ENCODE data around the gene RHOD. TPM values are rescaled to one million over a fixed set of nuclear protein-coding genes. Genes with fewer than 3 reads are reported as not detected.

Gene RHOD
- total RNA-seq, 1 donor from 2014 or later, result 12.2 TPM

- no peak for DNase-seq
- Histone ChIP-seq H3K4me1 (peaks cover 13% of the 10 kb centered on the region), H3K36me3 (no peaks in the 10 kb centered on the region), H3K4me3 (peak within 1 kb of the TSS; percentile 45), H3K9me3 (no peaks in the 10 kb centered on the region), H3K27ac (no peak within 1 kb of the TSS), H3K27me3 (ENCODE audit: low read depth) (peaks cover 30% of the 10 kb centered on the region)
- ATAC-seq, result peak; percentile 12 to 36
- intact Hi-C loops (cut with DNase I), result no loop called here
- TF ChIP-seq CTCF (IDR thresholded peaks at IDR 0.05), result no peak
Measured at GRCh38 chr11:67022961-67023956, 33.4 kb upstream of the RHOD start, which contains the start of gene SYT12. Gene SYT12, plus strand, starts transcription at chr11:67023134. Its CDS starts 7,011 bp downstream, at chr11:67030145.

- Histone ChIP-seq H3K36me3 (no peaks in the 10 kb centered on the region), H3K9me3 (no peaks in the 10 kb centered on the region), H3K4me3 (no peak overlapping the region), H3K27me3 (ENCODE audit: low read depth) (peaks cover 30% of the 10 kb centered on the region), H3K4me1 (peaks cover 13% of the 10 kb centered on the region), H3K27ac (no peak overlapping the region)
- TF ChIP-seq CTCF (IDR thresholded peaks at IDR 0.05), result no peak
- DNase-seq, result no peak
- no peak for ATAC-seq
- intact Hi-C loops (cut with DNase I), result no loop called here
Measured at GRCh38 chr11:67023957-67024353, 32.7 kb upstream of the RHOD start.

- no peak overlapping the region for H3K4me3 ChIP-seq
- intact Hi-C loops (cut with DNase I), result no loop called here
- peaks cover 13% of the 10 kb centered on the region for H3K4me1 ChIP-seq
- H3K9me3 ChIP-seq, result no peaks in the 10 kb centered on the region
- DNase-seq, result no peak
- H3K36me3 ChIP-seq, result no peaks in the 10 kb centered on the region
- ATAC-seq, result peak in 1 of 2 donors; percentile 19
- no peak overlapping the region for H3K27ac ChIP-seq
- H3K27me3 ChIP-seq (ENCODE audit: low read depth), result peaks cover 30% of the 10 kb centered on the region
- TF ChIP-seq CTCF (IDR thresholded peaks at IDR 0.05), result no peak
Measured at GRCh38 chr11:67024410-67024809, 32.2 kb upstream of the RHOD start.

GRCh38 chr11:67024966-67025365 lies 31.7 kb upstream of the RHOD start:
- H3K27me3 ChIP-seq (ENCODE audit: low read depth), result peaks cover 30% of the 10 kb centered on the region
- no peak overlapping the region for H3K4me3 ChIP-seq
- TF ChIP-seq CTCF (IDR thresholded peaks at IDR 0.05), result no peak
- no peaks in the 10 kb centered on the region for H3K36me3 ChIP-seq
- ATAC-seq (no peak), DNase-seq (no peak)
- H3K9me3 ChIP-seq, result no peaks in the 10 kb centered on the region
- intact Hi-C loops (cut with DNase I), result no loop called here
- no peak overlapping the region for H3K27ac ChIP-seq
- H3K4me1 ChIP-seq, result peaks cover 13% of the 10 kb centered on the region

- Histone ChIP-seq H3K9me3 (no peaks in the 10 kb centered on the region), H3K4me3 (no peak overlapping the region), H3K36me3 (no peaks in the 10 kb centered on the region), H3K27ac (no peak overlapping the region), H3K27me3 (ENCODE audit: low read depth) (peaks cover 30% of the 10 kb centered on the region), H3K4me1 (peaks cover 13% of the 10 kb centered on the region)
- ATAC-seq, result no peak
- TF ChIP-seq CTCF (IDR thresholded peaks at IDR 0.05), result no peak
- DNase-seq, result no peak
- intact Hi-C loops (cut with DNase I), result no loop called here
Measured at GRCh38 chr11:67025750-67026149, 30.9 kb upstream of the RHOD start.
